Measurements from ENCODE around the gene RAB3IL1.

The RAB3IL1 gene

GRCh38 chr11:61885784-61886580 is 31.4 kb downstream of the RAB3IL1 start:
- DNase-seq (ENCODE audit: low read depth), result no peak

DNA sequence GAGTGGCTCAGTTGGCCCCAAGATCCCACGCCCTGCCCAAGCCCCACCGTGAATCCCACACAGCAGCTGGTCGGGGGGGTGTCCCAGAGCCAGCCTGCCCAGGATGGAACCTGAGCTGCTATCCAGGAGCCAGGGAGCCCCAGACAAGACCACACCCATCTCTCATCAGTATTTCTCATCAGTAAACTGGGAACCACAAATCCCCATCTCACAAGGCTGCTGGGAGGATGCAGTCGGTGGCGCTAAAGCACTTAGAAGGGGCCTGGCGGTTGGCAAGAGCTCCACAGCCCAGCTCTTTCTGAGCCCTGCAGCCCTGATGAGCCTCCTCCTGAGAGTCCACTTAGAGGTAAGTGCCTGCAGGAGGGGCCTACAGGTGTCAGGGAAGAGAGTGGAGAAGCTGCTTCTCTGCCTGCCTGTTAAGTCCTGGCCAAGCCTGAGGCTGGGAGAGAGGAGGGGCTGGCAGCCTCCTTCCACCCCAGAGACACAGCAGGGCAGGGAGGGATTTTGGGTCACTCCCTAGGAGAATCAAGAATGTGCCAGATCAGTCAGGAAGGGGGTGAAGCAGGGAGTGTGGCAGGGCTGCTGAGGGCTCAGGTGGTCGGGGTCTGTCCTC is 32.1 kb downstream of the RAB3IL1 start:
- DNase-seq (ENCODE audit: low read depth), result no peak

DNA sequence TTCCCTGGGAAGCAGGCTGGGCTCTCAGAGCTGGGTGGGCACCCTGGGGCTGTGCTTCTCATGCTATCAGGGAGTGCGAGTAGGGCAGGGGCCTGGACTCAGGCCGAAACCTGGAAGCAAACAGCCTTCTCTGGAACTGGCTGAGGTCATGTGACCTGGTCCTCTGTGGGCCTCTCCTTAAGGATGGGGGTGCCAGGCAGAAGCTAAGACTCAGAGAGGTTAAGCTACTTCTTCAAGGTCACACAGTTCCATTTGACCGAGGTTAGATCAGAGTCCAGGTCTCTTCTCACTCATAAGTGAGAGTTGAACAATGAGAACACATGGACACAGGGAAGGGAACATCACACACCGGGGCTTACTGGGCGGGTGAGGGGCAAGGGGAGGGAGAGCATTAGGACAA is 33.4 kb downstream of the RAB3IL1 start:
- DNase-seq (ENCODE audit: low read depth), result no peak

GRCh38 chr11:61883327-61883726 is 34.0 kb downstream of the RAB3IL1 start:
- no peak for DNase-seq (ENCODE audit: low read depth)

- no peak for DNase-seq (ENCODE audit: low read depth)
Measured at GRCh38 chr11:61882879-61883278, 34.5 kb downstream of the RAB3IL1 start.

DNA sequence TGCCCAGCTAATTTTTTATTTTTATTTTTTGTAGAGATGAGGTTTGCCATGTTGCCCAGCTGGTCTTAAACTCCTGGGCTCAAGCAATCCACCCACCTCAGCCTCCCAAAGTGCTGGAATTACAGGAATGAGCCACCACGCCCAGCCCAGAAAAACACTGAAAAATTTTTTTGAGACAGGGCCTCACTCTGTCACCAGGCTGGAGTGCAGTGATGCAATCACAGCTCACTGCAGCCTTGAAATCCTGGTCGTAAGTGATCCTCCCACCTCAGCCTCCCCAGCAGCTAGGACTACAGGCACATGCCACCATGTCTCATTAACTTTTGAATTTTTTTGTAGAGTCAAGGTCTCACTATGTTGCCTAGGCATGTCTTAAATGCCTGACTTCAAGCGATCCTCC is 35.1 kb downstream of the RAB3IL1 start:
- peak; percentile 35 for DNase-seq (ENCODE audit: low read depth)

- no peak for DNase-seq (ENCODE audit: low read depth)
Measured at GRCh38 chr11:61881397-61881796, 36.0 kb downstream of the RAB3IL1 start.

GRCh38 chr11:61880454-61880853 is 36.9 kb downstream of the RAB3IL1 start:
- no peak for DNase-seq (ENCODE audit: low read depth)

- DNase-seq (ENCODE audit: low read depth), result no peak
Measured at GRCh38 chr11:61880031-61880430, 37.3 kb downstream of the RAB3IL1 start.

DNA sequence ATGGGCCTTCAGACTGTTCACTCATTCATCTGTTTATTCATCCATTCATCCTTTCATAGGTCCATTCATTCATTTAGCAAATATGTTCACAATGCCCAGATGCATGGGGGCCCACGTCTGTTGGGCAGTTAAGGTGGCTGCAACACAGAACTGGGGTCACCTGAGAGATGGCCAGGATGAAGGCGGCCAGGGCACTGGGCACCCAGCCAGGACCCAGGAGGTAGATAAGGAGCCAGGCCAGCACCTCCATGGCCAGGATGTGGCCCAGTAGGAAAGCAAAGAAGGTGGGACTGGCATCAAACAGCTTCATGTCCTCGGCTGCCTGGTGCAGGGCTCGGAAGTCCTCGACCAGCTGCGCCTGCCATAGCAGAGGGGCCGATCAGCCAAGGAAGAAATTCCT is 38.2 kb downstream of the RAB3IL1 start:
- no peak for DNase-seq (ENCODE audit: low read depth)

DNA sequence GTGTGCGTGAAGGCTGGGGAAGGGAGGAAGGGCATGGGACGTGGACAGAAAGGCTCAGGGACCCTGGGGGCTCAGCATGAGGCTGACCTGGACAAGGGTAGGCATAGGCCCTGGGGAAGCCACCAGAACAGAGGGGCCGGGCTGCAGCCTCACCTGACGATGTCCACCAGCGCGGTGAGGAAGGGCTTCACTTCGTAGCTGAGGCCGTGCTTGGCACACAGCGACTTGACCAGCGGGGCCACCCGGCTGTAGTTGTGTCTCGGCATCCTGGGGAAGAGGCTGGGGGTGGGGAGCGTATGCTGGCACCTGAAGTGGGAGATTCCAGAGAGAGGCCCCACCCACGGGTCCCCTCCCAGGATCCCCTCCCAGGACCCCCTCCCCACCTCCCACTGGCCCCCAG is 41.7 kb downstream of the RAB3IL1 start:
- DNase-seq (ENCODE audit: low read depth), result no peak

- no peak for DNase-seq (ENCODE audit: low read depth)
Measured at GRCh38 chr11:61874853-61875252, 42.5 kb downstream of the RAB3IL1 start.

- peak; percentile 40 for DNase-seq (ENCODE audit: low read depth)
Measured at GRCh38 chr11:61874377-61874809, 43.0 kb downstream of the RAB3IL1 start.

DNA sequence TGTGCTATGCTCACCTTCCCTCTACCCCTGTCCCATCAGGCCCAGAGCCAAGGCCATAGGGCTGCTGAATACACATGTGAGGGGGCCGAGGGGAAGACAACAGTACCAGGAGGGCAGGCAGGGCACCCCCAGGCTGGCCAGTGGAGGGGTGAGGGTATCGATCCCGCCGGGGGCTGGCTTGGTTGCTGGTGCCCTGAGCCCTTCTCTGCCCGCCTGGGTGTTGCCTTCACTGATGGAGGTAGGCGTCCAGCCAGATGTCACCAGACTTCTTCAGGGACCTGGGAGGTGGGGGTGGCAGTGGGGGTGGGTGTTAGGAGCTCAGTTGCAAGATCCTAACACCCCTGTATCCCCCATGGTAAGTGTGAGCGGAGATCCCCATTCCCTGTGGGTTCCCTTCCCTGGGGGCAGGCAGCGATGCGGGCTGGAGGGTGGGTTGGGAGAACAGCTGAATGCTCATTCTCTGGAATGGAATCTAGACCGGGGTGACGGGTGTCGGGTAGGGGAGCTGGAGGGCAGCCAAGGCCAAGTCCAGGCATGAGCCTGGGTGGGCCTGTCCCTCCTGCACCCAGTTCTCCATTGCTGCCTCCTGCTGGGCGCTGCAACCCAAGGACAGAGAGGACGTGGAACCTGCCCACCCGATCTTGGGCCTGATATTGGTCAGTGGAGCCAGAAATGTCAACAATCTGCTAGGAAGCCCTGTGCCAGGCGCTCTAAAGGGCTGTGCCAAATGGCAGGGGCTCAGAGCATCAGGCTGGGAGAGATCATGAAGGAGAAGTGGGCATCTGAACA is 43.6 kb downstream of the RAB3IL1 start:
- no peak for DNase-seq (ENCODE audit: low read depth)

GRCh38 chr11:61872935-61873565 is 44.3 kb downstream of the RAB3IL1 start:
- DNase-seq (ENCODE audit: low read depth), result no peak

GRCh38 chr11:61871158-61871597 is 46.2 kb downstream of the RAB3IL1 start:
- no peak for DNase-seq (ENCODE audit: low read depth)

DNA sequence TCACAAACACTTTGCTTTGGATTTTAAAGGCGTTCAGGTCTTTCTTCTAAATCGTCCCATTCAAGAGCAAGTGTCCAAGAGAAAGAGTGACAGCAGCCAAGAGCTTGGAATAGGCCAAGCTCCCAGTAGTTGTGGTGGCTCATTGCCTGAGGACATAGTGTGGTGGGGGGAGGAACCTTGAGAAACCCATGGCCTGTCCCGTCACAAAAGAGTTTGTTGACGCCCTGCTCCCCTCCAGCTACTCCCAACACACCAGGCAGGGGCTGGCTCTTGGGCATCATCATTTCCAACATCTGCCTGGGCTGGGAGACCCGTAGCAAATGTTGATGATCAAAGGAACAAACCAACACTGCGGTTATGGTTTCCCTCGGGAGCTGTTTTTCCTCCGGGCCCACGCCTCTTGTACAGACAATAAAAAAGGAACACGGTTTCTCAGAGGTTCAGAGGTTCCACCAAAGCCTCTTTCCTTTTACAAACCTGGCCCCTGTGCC is 46.8 kb downstream of the RAB3IL1 start:
- no peak for DNase-seq (ENCODE audit: low read depth)

DNA sequence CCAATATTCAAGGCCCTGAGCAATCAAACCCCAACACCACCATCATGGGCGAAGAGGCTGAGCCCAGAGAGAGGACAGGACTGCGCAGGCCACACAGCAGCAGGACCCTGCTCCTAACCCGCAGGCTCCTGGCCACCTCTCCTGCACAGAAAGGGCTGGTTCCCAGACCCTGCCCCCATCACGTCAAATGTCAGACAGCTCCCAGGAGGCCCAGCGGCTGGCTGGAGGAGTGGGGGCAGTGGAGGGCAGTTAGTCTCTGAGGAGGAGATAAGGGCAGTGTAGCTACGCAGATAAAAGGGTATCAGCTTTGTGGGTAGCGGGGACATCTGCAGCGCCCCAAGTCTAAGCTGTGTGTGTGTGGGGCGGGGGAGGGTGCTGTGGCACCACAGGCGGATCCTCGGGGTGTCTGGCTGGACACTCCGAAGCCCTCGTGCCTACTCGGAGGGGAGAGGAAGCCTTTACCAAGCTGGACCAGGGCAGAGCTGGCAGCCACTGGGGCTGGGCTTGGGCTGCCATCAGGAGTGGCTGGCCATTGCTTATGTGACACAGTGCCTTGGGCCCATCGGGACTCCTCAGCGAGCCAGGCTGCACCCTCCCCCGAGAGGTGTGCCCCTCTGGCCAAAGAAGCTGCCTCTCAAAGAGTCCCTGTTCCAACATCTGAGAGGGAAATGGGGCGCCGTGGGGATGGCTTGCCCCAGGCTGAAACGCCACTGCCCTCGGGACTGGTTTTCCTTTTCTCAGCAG is 47.5 kb downstream of the RAB3IL1 start:
- no peak for DNase-seq (ENCODE audit: low read depth)

GRCh38 chr11:61869429-61869707 is 48.0 kb downstream of the RAB3IL1 start:
- DNase-seq (ENCODE audit: low read depth), result no peak

- DNase-seq (ENCODE audit: low read depth), result no peak
Measured at GRCh38 chr11:61868571-61869428, 48.6 kb downstream of the RAB3IL1 start.

DNA sequence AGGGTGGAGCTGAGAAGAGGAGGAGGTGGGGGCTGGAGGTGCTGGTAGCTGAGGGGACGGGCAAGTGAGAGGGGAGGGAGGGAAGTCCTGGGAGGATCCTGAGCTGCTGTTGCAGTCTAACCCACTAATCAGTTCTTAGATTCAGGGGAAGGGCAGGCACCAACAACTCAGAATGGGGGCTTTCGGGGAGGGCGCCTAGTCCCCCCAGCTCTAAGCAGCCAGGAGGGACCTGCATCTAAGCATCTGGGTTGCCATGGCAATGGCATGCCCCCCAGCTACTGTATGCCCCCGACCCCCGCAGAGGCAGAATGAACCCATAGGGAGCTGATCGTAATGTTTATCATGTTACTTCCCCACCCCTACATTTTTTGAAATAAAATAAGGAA is 50.4 kb downstream of the RAB3IL1 start:
- DNase-seq (ENCODE audit: low read depth), result no peak

All from HS-27A (cell line).